RWPE1 (cell line): ENCODE data around the gene GPC6.

Source experiments
- CTCF ChIA-PET: fragments of 350-600 bp; sonication (Branson Sonifier 250); formaldehyde crosslinking; extraction: SDS; loops from one replicate; lab custom pipeline; 2021; lab: Yijun Ruan, JAX
- POLR2A ChIA-PET: fragments of 400-600 bp; formaldehyde crosslinking; extraction: SDS; loops from one replicate; lab custom pipeline; 2020; ENCODE audit warnings: antibody characterized with exemption; ENCODE audit not compliant: low non-redundant PET; lab: Yijun Ruan, JAX
- DNase-seq: peaks from one replicate; pipeline ENCODE4 v3.0.0; 2012; ENCODE audit warnings: low spot score
- H3K27ac ChIP-seq: fragments of 450-650 bp; 2 replicates; pipeline ENCODE4 v1.5.1; 2017
- CTCF ChIP-seq: fragments of 450-650 bp; conservative IDR thresholded peaks from 2 replicates; pipeline ENCODE4 v1.5.1; 2017; ENCODE audit warnings: low read depth, mild to moderate bottlenecking

Gene GPC6

GRCh38 chr13:93847162-93847561 is 620.6 kb downstream of the GPC6 start:
- ChIA-PET CTCF (no interaction called here), POLR2A (no interaction called here)
- no peak for TF ChIP-seq CTCF
- DNase-seq, result peak; percentile 47
- H3K27ac ChIP-seq, result no peak overlapping the region

DNA sequence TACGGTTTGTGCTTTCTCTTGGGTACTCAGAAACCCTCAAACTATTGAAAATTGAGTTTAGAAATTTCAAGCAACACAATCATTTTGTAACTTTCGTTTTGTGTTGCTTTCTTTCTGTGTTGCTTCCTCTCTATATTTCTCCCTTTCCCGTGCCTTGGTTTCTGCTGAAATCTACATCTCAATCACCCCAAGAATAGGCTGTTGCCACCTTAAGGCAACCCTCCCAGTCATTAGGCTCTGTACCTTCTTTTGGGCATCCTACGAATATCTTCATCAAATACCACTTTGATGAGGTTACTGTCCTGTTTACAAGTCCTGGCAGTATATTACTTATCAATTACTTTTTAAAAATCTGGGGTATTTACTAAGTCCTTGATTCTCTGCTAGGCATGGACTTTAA is 621.6 kb downstream of the GPC6 start:
- ChIA-PET POLR2A (no interaction called here), CTCF (no interaction called here)
- H3K27ac ChIP-seq, result no peak overlapping the region
- no peak for TF ChIP-seq CTCF
- DNase-seq, result no peak

DNA sequence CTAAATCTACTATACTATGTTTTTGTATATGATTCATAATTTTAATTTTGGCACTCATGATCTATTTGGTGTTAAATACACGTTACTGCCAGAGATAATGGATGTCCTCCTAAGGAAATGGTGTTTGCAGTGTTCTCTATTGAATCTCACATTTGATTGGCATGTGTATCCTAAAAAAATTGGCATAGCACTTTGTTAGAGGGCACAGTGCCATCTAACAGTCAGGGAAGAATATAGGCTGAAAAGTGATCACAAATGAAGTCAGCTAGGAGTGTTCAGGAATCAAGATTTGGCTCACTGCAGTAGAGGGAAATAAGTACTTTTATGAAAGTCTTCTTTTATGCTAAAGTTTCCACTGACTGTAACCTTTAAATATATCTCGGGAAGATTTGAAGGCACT is 624.6 kb downstream of the GPC6 start:
- POLR2A ChIA-PET, result no interaction called here
- no peak for TF ChIP-seq CTCF
- no peak overlapping the region for H3K27ac ChIP-seq
- CTCF ChIA-PET, result no interaction called here
- DNase-seq, result no peak

DNA sequence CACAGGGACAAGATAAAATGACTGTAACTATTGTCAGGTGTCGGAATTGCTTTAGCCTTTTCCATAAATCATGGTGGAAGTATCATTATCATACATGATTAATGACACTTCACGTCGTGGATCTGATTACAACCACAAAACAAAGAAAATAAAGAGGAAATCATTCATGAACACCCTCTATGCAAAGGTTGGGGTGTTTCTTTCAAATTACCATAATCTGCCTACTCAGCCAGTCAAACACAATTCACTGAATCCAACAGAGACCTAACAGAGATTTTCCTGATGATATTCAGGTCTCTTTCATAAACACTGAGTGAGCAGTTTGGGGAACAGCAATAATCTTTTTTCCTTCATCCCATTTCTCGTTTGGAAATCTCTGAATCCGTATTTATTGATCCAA is 627.3 kb downstream of the GPC6 start:
- POLR2A ChIA-PET, result no interaction called here
- no peak overlapping the region for H3K27ac ChIP-seq
- CTCF ChIA-PET, result interaction anchor here (0.7 kb wide), 1 partner anchor 472 kb away, joined by 3 read pairs; no protein-coding TSS in a partner anchor
- no peak for DNase-seq
- no peak for TF ChIP-seq CTCF

- no peak for TF ChIP-seq CTCF
These were observed 630.5 kb downstream of the GPC6 start for GRCh38 chr13:93857126-93857525.

GRCh38 chr13:93859716-93860115 is 633.1 kb downstream of the GPC6 start:
- no peak for DNase-seq
- H3K27ac ChIP-seq, result no peak overlapping the region
- POLR2A ChIA-PET, result no interaction called here
- TF ChIP-seq CTCF, result no peak
- CTCF ChIA-PET, result no interaction called here

More at GRCh38 chr13:93857126-93857525, 630.5 kb downstream of the GPC6 start:
- ChIA-PET POLR2A (no interaction called here), CTCF (no interaction called here)
- no peak overlapping the region for H3K27ac ChIP-seq
- no peak for DNase-seq

DNA sequence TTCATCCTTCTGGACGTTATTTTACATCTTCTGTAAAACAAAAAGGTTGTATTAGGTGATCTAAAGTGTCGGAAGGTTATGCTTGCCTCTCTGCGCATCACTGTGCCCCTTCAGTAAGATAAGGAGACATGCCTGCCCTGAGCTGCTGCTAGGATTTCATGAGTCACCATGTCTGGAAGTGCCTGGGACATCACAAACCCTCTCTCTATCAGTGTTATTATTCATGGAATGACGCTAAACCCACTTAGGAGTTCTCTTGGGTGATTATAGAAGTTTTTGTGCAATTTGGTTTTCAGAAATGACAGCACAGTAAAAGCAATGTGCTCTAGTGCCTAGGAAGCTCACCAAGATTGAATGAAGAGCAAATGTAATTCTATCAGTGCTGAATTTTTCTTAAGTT is 635.2 kb downstream of the GPC6 start:
- no peak for TF ChIP-seq CTCF
- no peak for DNase-seq
- POLR2A ChIA-PET, result no interaction called here

More for the DNA sequence above, 635.2 kb downstream of the GPC6 start:
- CTCF ChIA-PET, result no interaction called here
- no peak overlapping the region for H3K27ac ChIP-seq
